Kidney epithelial cell (primary cell): ENCODE data around the gene FBXW9. TPM values are rescaled to one million over a fixed set of nuclear protein-coding genes. Genes with fewer than 3 reads are reported as not detected.
A peak's percentile ranks its signal among the peaks of the same experiment; 100 is the strongest.

ENCODE experiments used
- DNase-seq: peaks from one replicate; pipeline ENCODE4 v3.0.0-alpha.2; 2010; ENCODE audit warnings: low read depth
- H3K27me3 ChIP-seq: 2 replicates; pipeline ENCODE4 v1.6.0; 2011; ENCODE audit warnings: low read length; ENCODE audit not compliant: control insufficient read depth, insufficient read depth
- H3K36me3 ChIP-seq: 2 replicates; pipeline ENCODE4 v1.5.1; 2011; ENCODE audit warnings: low read length; ENCODE audit not compliant: control insufficient read depth, insufficient read depth
- H3K4me3 ChIP-seq: 2 replicates; pipeline ENCODE4 v1.5.1; 2011; ENCODE audit warnings: low read depth, mild to moderate bottlenecking, control low read depth, low read length
- total RNA-seq: library from RNA; depleted of rRNA; stranded (reverse); fragments of >200 nt; gene quantifications from 2 replicates; pipeline ENCODE4 v1.2.3, GENCODE V29; 2015
- TF ChIP-seq, protein P1 (sequence below): IDR thresholded peaks from 2 replicates; pipeline ENCODE4 v1.5.1; 2011; ENCODE audit warnings: mild to moderate bottlenecking, moderate library complexity, low read length, control low read depth, inconsistent platforms; ENCODE audit not compliant: insufficient read depth, poor library complexity, severe bottlenecking

FBXW9 gene
- total RNA-seq, 1 donor from 2014 or later: 19.0 TPM

DNA sequence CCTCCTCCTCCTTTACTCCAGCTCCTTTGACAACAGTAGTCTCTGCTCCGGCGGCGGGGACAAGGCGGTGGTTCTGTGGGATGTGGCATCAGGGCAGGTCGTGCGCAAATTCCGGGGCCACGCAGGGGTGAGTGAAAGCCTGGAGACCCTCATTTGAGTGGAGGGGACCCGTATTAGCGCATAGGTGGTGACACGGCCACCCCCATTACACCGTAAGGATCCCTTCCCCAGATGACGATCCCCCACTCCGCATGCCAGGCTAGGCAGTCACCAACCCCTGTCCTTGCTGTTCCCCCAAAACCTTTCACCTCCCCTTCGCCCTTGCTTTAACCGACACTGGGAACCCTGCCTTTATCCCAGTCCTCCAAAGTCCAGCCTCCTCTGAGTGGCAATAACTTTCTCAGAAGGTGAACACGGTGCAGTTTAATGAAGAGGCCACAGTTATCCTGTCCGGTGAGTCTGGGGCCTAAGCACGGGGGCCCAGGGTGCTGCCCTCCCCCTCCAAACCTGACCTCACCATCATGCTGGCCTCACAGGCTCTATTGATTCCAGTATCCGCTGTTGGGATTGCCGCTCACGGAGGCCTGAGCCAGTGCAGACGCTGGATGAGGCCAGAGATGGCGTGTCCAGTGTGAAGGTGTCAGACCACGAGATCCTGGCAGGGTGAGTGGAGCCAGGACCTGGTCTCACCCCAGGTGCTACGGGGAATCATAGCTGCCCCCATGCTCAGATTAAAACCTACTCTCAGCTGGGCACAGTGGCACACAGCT lies 26.1 kb downstream of the FBXW9 start:
- TF ChIP-seq, protein P1, sequence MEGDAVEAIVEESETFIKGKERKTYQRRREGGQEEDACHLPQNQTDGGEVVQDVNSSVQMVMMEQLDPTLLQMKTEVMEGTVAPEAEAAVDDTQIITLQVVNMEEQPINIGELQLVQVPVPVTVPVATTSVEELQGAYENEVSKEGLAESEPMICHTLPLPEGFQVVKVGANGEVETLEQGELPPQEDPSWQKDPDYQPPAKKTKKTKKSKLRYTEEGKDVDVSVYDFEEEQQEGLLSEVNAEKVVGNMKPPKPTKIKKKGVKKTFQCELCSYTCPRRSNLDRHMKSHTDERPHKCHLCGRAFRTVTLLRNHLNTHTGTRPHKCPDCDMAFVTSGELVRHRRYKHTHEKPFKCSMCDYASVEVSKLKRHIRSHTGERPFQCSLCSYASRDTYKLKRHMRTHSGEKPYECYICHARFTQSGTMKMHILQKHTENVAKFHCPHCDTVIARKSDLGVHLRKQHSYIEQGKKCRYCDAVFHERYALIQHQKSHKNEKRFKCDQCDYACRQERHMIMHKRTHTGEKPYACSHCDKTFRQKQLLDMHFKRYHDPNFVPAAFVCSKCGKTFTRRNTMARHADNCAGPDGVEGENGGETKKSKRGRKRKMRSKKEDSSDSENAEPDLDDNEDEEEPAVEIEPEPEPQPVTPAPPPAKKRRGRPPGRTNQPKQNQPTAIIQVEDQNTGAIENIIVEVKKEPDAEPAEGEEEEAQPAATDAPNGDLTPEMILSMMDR: no peak
- DNase-seq: no peak
- Histone ChIP-seq H3K4me3 (peak overlapping the region; percentile 71), H3K36me3 (peaks cover 2% of the 10 kb centered on the region), H3K27me3 (no peaks in the 10 kb centered on the region)

GRCh38 chr19:12669270-12670158 lies 26.9 kb downstream of the FBXW9 start:
- no peak for DNase-seq
- Histone ChIP-seq H3K36me3 (peaks cover 2% of the 10 kb centered on the region), H3K4me3 (peak overlapping the region; percentile 71), H3K27me3 (no peaks in the 10 kb centered on the region)
- TF ChIP-seq, protein P1: no peak

DNA sequence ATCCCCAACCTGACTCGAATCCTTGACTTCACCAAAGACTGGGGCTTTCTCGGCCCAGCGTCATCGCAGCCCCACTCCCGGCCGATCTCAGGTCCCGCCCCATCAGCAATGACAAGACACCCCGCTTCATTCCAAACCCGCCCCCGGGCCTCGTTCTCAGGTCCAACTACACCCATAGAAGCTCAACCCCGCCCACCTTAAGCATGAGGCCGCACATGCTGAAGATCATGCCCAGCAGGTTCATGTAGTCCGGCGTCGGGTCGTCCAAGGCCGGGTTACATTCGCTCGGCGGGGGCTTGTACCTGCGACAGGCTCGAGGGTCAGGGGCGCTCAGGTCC lies 27.5 kb downstream of the FBXW9 start:
- TF ChIP-seq, protein P1: no peak
- Histone ChIP-seq H3K27me3 (no peaks in the 10 kb centered on the region), H3K4me3 (peak overlapping the region; percentile 71), H3K36me3 (peaks cover 2% of the 10 kb centered on the region)
- DNase-seq: no peak

DNA sequence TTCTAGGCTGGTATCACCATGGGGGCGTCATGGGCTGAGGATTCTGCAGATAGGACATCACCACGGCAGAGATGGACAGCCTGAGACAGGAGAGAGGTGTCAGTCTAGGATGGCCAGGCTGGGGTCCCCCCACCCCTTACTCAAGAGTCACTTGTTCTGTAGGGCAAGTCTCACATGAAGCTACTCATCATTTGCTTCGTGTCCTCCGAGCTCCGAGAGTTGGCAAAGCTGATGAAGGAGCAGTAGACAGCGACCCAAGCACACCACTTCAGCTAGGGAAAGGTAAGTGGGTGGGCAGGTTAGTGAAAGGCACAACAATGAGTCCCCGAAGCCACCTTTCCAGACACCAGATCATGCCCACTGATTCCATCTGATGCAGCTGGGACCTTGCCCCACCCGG lies 28.1 kb downstream of the FBXW9 start:
- peak overlapping the region; percentile 71 for H3K4me3 ChIP-seq
- TF ChIP-seq, protein P1: no peak
- DNase-seq: no peak
- H3K36me3 ChIP-seq: peaks cover 4% of the 10 kb centered on the region
- no peaks in the 10 kb centered on the region for H3K27me3 ChIP-seq

DNA sequence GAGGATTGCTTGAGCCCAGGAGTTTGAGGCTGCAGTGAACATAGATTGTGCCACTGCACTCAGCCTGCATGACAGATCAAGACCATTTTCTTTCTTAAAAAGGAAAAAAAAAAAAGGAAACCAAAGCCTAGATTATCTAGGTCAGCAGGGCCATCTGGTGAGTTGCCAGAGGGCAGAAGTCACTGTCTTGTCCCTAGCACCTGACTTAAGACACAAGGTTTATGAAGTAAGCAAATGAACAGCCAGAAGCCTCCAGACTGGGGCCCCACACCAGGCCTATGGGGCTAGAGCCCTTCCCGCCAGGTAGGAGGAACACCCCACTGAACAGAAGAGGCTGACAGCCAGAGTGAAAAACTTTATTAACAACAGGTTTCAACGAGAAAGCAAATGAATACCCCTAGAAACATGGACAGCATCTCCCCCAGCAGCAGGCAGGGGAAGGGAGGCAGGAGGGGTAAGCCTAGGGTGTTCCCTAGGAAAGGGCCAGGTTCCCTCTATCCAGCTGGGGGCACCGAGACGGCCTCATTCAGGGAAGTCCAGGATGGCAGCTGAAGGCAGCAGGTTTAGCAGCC lies 28.6 kb downstream of the FBXW9 start:
- H3K27me3 ChIP-seq: no peaks in the 10 kb centered on the region
- DNase-seq: no peak
- no peak overlapping the region for H3K4me3 ChIP-seq
- H3K36me3 ChIP-seq: peaks cover 4% of the 10 kb centered on the region
- TF ChIP-seq, protein P1: no peak
